Left lobe of liver (tissue), 2 donors: Measurements from ENCODE around the gene AP1B1. TPM values are rescaled to one million over a fixed set of nuclear protein-coding genes. Genes with fewer than 3 reads are reported as not detected.

Experiments
- ATAC-seq: fragments of 200-7000 bp; cut with Tn5 transposase; one replicate; pipeline ENCODE4 v1.9.1; 2020; ENCODE audit warnings: mild to moderate bottlenecking, moderate library complexity
- DNase-seq: peaks from one replicate; pipeline ENCODE4 v3.0.0-alpha.2; 2020; ENCODE audit warnings: low spot score
- total RNA-seq: library from RNA; stranded (reverse); gene quantifications from one replicate; pipeline ENCODE4 v1.2.1, GENCODE V29; 2021
- donor health status: DM: no; HTN: no; CAD: no; lungs with moderate emphysema.
- donor health status: DM: no; HTN: yes; CAD: no.

AP1B1 gene
- total RNA-seq, 1 donor from 2014 or later, result 37.9 TPM

DNA sequence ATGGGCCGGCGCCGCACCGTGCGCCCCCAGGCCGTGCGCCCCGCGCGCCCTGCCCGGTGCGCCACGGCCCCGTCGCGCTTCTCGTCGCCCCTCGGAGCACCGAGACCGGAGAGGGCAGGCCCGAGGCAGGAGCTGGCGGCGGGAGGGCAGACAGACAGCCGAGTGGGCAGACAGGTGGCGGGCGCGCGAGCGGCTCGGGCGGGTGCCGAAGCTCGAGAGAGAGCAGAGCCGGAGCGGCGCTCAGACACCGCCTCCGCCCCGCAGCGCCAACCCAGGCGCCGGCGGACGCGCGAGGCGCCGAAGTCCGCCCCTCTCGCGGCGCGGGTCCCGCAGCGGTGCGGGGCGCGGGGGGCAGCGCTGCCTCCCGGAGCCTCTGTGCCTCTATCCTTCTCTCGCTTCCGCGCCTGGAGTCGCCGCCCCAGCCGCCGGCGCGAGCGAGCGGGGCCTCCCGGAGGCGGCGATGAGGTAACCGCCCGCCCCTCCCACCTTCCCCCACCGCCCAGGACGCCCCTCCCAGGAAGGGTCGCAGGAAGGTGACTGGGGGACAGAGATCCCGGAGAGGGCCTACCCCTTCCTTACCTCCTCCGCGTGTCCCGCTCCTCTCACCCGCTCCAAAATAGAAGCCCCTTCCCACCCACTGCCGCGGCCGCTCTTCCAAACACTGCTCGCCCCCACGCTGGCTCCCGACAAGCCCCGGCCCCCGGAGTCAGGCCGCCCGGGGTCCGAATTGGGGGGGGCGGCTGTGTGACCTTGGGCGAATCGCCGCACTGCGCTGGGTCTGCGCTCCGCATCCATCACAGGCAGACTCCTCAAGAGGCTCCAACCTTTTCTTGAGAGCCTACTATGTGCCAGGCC, 72.9 kb downstream of the AP1B1 start, which contains the start of gene RASL10A:
Gene RASL10A (minus strand): TSS at position 412 of the 855 bp plus-strand sequence. CDS start 451 bp downstream, outside the sequence.
- DNase-seq (no peak), ATAC-seq (no peak)

DNA sequence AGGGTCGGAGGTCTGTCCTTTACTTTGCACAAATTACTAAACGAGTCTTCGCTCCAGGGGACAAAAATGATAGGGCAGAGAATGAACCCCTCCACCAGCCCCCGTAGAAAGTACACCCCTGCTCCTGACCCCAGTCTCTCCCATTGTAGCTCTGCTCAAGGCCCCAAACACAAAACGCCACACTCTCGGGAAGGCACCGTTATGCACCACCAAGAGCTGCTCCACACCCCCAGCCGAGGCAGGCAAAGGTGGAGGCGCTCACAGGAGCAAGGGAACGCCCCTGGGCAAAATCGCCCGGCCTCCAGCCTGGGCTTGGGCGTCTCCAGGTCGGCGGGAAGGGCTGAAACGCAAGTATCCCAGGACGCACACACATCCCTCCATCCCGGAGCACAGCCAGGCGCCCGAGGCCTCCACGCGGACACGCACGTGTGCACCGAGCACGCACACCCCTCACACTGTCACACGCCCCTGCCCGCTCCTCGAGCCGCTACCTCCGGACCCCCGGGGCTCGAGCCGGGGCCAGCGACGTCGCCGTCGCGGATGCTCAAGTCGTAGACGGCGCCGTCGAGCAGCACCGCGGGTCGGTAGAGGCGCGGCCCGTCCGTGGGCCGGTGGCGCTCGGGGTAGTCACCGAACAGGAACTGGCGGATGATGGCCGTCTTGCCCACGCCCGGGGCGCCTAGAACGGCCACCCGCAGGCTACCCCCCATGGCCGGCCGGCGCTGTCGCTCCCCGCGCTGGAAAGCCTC, 73.7 kb downstream of the AP1B1 start:
- DNase-seq, result no peak

DNA sequence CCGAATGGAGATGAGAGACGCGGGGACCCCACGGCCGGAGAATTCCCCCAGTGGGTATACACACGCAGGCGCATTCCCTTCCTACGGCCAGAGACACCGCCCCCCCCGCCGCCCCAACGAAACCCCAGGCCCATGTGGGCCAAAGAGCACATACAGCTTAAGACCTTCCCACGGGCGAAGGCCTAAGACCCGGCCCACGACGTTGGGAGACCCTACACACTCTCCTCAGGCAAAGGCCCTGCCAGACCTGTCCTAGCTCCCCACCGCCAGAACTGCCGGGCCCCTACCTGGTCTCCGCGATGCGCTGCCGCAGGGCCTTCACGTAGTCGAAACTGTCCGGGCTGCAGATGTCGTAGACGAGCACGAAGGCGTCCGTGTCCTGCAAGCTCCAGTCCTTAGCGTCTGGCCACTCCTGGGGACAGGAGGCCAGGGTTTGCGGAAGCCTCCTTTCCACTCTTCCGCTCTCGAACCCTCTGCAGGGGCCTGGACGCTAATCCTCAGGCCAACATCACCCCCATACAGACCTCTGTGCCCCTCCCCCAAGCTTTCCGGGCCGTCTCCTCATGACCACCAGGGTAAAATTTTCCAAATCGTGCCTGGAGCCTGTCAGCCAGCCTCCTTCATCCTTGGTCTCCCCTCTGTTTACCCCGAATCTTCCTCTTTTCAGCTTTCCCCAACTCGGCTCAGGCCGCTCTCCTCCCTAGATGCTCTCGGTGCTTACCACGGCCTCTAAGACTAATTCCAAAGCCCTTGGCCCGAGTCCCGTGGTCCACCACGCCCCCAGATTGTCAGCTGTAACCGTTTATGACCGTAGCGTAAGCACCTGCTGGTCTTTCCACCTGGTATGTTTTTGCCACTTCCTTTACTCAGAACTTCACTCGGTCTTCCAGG, 74.5 kb downstream of the AP1B1 start:
- ATAC-seq (no peak), DNase-seq (no peak)

More for the DNA sequence above, 73.7 kb downstream of the AP1B1 start:
- ATAC-seq, result no peak

DNA sequence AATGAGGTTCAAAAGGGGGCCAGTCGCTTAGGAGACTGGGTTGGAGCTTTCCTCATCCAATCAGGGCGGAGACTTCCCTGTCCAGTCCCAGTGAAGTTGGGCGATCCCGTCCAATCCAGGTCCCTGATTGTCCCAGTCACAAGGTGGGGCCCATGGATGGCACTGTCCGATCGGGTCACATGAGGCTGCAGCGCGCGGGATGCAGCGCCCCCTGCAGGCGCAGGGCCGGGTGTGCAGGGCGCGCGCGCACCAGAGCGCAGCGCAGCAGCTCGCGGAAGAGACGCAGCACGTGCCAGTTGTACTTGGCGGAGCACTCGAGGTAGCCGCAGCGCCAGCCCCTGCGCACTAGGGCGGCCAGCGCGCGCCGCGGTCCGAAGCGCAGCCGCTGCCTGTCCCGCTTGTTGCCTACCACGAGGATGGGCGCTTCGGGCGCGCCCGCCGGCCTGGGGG, 75.2 kb downstream of the AP1B1 start:
- peak; percentile 7 for ATAC-seq
- DNase-seq, result peak; percentile 44

DNA sequence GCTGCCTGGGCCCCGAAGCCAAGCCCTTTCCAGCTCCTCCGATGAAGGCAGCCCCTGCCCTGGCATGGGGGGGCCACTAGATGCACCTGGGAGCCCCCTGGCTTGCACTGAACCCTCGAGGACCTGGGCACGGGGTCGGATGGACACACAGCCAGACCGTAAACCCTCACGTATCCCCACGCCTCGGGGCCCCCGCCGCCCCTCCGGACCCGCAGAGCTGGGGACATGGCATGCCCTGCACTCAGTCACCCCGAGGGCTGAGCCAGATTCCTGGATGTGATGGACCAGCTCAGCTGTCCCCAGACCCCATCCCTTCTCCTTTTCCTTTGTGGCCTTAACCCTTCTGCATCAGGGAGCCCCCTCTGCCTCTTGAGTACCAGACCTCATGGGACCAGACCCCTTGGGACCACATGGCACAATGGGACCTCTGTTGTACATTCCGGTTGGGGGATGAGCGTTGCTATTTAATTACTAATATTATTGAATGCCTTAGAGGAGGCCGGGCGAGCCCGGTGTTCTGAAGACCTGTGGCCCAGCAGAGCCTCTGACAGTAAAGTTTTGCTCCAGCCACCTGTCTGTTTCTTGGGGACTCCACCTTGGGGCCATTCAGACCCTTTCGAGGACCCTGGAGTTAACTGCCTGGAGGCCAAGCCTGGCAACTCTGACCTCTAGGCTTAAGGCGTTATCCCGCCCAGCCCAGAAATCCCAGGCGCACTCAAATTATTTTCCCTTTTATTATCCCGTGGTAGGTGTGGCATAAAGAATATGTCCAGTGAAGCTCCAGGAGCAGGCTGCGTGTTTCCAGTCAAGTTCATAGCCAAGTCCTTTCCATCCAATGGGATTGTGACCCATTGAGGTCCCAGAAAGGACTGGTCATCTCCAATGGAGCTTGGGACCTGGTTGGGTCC, 75.9 kb downstream of the AP1B1 start:
- ATAC-seq, result no peak
- peak; percentile 43 for DNase-seq

DNA sequence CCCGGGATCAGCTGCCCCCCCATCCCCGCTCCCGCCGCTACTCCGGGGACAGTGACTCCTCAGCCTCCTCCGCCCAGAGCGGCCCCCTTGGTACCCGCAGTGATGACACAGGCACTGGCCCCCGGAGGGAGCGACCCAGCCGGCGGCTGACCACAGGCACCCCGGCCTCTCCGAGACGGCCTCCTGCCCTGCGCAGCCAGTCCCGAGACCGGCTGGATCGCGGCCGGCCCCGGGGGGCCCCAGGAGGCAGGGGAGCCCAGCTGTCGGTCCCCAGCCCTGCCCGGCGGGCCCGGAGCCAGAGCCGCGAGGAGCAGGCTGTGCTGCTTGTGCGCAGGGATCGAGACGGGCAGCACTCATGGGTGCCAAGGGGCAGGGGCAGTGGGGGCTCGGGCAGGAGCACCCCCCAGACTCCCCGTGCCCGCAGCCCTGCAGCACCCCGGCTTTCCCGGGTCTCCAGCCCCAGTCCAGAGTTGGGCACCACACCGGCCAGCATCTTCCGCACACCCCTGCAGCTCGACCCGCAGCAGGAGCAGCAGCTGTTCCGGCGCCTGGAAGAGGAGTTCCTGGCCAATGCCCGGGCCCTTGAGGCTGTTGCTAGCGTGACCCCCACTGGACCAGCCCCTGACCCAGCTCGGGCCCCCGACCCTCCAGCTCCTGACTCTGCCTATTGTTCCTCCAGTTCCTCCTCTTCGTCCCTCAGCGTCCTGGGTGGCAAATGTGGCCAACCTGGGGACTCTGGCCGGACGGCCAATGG, 76.7 kb downstream of the AP1B1 start:
- peak; percentile 51 for DNase-seq
- no peak for ATAC-seq

DNA sequence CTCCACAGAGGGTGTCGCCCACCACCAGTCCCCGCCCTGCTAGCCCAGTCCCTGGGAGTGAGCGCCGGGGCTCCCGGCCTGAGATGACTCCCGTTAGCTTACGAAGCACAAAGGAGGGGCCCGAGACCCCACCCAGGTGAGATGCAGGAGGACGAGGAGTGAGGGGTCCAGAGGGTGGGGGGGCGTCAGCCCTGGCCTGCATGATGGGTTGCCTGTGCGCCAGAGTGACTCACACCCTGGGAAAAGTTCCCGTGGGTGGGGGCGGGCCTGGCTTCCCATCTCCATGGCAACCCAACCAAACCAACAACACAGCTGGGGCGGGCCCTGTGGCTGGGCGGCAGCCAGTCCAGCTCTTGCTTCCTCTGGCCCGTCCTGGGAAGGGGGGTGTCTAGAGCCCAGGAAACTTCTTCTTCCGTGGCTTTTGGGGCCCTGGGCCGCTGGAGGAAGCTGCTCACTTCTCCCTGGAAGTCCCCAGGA, 77.5 kb downstream of the AP1B1 start:
- ATAC-seq, result peak; percentile 62
- DNase-seq, result peak; percentile 92

DNA sequence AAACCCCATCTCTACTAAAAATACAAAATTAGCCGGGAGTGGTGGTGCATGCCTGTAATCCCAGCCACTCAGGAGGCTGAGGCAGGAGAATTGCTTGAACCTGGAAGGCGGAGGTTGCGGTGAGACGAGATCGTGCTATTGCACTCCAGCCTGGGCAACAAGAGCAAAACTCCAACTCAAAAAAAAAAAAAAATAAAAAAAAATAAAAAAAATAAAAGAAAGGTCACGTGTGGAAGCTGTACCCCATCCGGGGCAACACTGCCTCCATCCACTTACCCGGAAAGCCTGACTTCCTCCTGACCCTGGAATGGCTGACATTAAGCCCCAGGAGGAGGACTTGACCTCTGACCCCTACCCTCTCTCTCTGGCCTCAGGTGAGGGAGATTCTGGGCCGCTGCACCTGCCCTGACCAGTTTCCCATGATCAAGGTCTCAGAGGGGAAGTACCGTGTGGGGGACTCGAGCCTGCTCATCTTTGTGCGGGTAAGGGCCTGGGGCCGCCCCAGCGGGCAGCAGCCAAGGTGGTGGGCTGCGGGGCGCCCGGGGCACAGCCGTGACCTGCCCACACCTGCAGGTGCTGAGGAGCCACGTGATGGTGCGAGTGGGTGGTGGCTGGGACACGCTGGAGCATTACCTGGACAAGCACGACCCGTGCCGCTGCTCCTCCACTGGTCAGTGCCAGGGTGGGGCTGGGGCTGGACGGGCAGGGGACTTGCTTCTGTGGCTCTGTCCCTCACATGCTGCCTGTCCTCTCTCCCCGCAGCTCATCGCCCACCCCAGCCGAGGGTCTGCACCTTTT, 78.1 kb downstream of the AP1B1 start:
- ATAC-seq (no peak), DNase-seq (no peak)

DNA sequence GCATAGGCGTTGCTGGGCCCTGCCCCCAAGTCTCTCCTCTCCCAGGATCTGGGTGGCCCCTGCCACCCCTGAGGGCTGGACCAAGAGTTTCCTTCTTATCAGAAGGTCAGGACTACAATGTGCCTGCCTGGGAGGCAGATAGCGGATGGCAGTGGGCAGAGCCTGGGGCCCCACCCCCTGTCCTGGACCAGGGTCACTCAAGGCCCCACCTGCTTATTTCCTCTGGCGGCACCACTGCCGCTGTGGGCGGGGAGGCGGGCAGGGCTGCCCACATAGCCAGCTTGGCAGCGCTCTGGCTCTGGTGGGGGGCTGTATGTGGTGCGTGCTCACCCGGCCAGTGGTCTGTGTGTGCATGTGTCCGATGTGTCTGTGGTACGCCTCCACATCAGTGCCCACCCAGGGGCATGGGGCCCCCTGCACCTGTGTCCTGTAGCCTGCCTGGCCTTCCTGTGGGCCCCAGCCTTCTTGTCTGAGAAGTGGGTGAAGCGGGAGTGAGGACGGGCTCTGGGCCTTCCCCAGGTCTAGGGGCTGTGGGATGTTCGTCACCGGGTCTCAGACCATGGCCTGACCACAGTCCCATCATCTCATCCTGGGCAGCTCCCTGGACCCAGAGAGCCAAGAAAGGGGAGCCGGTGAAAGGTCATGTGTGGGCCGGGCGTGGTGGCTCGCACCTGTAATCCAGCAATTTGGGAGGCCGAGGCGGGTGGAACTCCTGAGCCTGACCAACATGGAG, 78.9 kb downstream of the AP1B1 start:
- no peak for DNase-seq
- ATAC-seq, result no peak

DNA sequence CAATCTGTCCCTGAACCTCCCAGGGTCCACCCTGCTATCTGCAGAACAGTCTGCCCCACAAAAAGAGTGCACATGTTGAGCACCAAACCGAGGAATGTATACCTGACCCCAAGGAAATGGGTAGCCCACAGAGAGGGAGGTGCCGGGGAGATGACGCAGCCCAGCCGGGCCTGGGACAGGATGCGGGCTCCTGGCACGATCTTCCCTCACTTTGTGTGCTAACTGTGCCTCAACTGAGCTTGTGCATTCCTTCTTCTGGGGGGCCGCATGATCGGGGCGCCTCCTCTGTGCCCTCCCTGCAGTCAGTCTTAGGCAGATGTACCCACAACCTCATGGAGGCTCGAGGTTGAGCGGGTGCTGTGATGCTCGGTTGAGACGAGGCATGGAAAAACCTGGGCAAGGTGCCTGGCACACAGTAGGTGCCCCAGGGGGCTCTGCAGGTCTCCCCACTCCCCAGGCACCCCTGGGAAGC, 79.5 kb downstream of the AP1B1 start:
- DNase-seq, result no peak

DNA sequence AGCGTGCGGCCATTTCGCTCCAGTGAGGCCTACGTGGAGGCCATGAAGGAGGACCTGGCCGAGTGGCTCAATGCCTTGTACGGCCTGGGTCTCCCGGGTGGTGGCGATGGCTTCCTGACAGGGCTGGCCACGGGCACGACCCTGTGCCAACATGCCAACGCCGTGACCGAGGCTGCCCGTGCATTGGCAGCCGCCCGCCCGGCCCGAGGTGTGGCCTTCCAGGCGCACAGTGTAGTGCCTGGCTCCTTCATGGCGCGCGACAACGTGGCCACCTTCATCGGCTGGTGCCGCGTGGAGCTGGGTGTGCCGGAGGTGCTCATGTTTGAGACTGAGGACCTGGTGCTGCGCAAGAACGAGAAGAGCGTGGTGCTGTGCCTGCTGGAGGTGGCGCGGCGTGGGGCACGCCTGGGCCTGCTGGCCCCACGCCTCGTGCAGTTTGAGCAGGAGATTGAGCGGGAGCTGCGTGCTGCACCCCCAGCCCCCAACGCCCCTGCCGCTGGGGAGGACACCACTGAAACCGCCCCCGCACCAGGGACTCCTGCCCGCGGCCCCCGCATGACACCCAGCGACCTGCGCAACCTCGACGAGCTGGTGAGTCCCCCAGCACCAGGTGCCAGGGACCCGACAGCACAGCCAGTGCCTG, 80.1 kb downstream of the AP1B1 start:
- no peak for ATAC-seq
- DNase-seq, result no peak

More for the DNA sequence above, 79.5 kb downstream of the AP1B1 start:
- ATAC-seq, result no peak

DNA sequence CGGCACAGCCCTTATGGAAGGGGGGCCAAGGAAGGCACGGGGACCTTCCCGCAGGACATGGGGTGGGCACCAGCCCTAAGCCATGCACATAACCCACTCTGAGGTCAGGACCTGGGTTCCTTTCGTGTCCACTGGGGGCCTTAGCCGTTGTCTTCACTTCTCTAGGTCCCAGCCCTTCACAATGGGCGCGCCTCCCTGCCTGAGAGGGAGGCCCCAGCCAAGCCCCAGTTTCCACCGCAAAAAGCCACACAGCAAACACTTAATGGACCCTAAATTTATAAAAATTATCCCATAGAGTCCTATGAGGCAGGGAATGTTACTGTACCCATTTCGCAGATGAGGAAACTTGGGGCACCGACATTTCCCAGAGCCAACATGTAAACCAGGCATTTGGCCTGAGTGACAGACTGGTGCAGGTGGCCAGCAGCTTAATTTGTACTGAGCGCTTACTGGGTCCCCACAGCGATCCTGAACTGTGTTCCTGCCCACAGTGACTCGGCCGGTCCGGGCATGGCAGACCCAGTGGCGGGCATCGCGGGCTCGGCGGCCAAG, 80.7 kb downstream of the AP1B1 start:
- DNase-seq (no peak), ATAC-seq (no peak)

DNA sequence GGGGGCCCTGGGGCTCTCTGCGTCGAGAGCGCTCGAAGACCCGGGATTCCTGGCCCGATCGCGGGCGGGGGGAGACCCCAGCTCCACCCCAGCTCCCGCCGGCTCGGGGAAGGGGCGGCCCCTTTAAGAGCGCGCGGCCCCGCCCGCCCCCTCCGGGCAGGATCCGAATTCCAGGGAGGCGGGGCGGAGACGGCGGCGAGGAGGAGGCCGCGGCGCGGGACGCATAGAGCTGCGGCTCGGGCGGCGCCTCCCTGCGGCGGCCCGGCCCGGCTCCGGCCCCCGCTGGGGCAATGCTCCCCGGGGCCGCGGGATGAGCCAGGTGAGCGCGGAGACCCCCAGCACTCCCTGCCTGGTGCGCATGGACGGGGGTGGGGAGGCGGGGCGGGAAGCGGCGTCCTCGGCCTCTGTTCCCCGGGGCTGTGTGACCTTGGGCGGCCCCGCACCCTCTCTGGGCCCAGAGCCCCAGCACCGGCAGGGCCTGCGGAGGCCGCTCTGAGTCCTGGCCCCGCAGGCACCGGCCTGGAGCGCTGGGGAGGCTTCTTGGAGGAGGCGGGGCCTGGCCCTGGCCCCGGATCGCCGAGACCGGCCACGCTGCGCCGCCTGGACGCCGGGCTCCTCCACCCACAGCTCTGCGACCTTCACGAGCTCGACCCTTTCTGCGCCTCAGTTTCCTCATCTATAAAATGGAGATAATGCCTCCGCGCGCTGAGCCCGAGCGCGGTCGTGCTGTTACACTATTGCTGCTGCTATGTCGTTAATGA, 81.4 kb downstream of the AP1B1 start:
- DNase-seq, result peak; percentile 85
- peak; percentile 76 for ATAC-seq

DNA sequence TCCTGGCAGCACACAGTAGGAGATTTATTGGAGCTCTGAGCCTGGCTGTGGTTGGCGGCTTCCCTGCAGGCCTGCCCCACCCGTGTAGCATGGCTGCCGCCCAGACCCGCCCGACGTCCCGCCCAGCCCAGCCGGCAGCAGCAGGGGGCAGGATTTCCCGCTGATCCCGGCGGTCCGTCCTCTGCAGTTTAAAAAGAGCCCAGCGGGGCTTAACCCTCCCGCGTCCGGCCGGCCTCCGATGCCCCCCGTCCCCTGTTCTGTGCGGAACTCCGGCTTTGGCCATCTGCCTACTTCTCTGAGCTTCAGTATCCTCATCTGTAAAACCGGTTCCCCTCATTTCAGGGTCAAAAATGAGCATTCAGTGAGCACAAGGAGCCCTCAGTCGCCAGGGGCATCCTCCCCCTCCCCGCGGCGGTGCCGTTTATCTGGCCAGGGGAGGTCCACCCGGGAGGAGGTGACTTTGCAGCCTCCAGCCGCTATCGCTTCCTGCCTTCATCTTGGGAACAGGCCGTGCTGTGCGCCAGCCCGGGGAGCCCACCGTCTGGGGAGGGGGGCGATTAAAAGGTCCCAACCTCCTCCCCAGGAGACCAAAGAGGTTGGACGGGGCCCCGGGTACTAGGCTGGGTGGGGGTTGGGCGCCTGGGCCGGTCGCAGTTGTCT, 82.1 kb downstream of the AP1B1 start, which contains the start of gene GAS2L1:
Gene GAS2L1 (plus strand): TSS at position 476 of the 660 bp plus-strand sequence. CDS start 1,456 bp downstream, outside the sequence.
- DNase-seq, result peak; percentile 88

DNA sequence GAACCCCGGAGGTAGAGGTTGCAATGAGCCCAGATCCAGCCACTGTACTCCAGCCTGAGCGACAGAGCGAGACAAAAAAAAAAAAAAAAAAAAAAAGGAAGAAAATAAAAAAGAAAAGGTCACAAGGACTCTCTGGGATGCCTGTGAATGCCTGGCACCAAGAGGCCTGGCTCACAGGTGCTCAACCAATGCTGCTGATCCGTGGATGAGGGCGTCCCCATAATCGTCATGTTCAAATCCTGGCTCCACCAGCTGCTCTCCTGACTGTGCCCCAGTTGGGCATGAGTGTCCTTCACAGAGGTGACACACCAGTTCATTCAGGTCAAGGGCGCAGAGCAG, 82.6 kb downstream of the AP1B1 start:
- DNase-seq (no peak), ATAC-seq (no peak)

More for the DNA sequence above, 82.1 kb downstream of the AP1B1 start, which contains the start of gene GAS2L1:
- ATAC-seq, result peak; percentile 70
